SK-N-SH treated with all-trans-retinoic acid at 6 μM for 48 hours (cell line): ENCODE results near the gene USP36.

ENCODE experiments used
- ATAC-seq: fragments of 200-7000 bp; cut with Tn5 transposase; 3 replicates; pipeline ENCODE4 v1.9.1; 2020; ENCODE audit warnings: mild to moderate bottlenecking, moderate library complexity
- ARNTL ChIP-seq: fragments of 450-650 bp; formaldehyde crosslinking; IDR thresholded peaks from 2 replicates; pipeline ENCODE4 v1.5.0; 2020; ENCODE audit warnings: low read depth, mild to moderate bottlenecking, moderate library complexity, borderline replicate concordance
- BACH2 ChIP-seq: fragments of 250-450 bp; sonication (Bioruptor Pico); IDR thresholded peaks from 2 replicates; pipeline ENCODE4 v1.9.0; 2021; ENCODE audit warnings: mild to moderate bottlenecking, borderline replicate concordance
- CSDC2 ChIP-seq: fragments of 250-450 bp; sonication (Bioruptor Pico); IDR thresholded peaks from 2 replicates; pipeline ENCODE4 v1.5.0; 2020; ENCODE audit warnings: mild to moderate bottlenecking, moderate library complexity
- ESRRG ChIP-seq: fragments of 250-450 bp; sonication (Bioruptor Pico); IDR thresholded peaks from 2 replicates; pipeline ENCODE4 v1.6.1; 2021; ENCODE audit warnings: mild to moderate bottlenecking
- GLIS3 ChIP-seq: fragments of 250-450 bp; sonication (Bioruptor Pico); IDR thresholded peaks from 2 replicates; pipeline ENCODE4 v1.5.0; 2020; ENCODE audit warnings: mild to moderate bottlenecking, moderate library complexity
- OSR1 ChIP-seq: fragments of 250-450 bp; sonication (Bioruptor Pico); IDR thresholded peaks from 2 replicates; pipeline ENCODE4 v1.8.0; 2022; ENCODE audit warnings: moderate library complexity, mild to moderate bottlenecking, inconsistent platforms
- PPARA ChIP-seq: fragments of 250-450 bp; sonication (Bioruptor Pico); IDR thresholded peaks from 2 replicates; pipeline ENCODE4 v1.5.0; 2020; ENCODE audit warnings: mild to moderate bottlenecking, borderline replicate concordance
- RARB ChIP-seq: fragments of 250-450 bp; sonication (Bioruptor Pico); IDR thresholded peaks from 2 replicates; pipeline ENCODE4 v1.8.0; 2021; ENCODE audit warnings: mild to moderate bottlenecking, moderate library complexity
- SNAI2 ChIP-seq: fragments of 250-450 bp; sonication (Bioruptor Pico); IDR thresholded peaks from 2 replicates; pipeline ENCODE4 v1.5.0; 2020; ENCODE audit warnings: mild to moderate bottlenecking, moderate library complexity
- TCF4 ChIP-seq: fragments of 250-450 bp; sonication (Bioruptor Pico); IDR thresholded peaks from 2 replicates; pipeline ENCODE4 v1.8.0; 2021; ENCODE audit warnings: mild to moderate bottlenecking, moderate library complexity, borderline replicate concordance
- TOX ChIP-seq: fragments of 250-450 bp; sonication (Bioruptor Pico); IDR thresholded peaks from 2 replicates; pipeline ENCODE4 v1.8.0; 2021; ENCODE audit warnings: mild to moderate bottlenecking, moderate library complexity, borderline replicate concordance
- ZFP3 ChIP-seq: fragments of 250-450 bp; sonication (Bioruptor Pico); IDR thresholded peaks from 2 replicates; pipeline ENCODE4 v1.5.0; 2020; ENCODE audit warnings: mild to moderate bottlenecking, moderate library complexity
- ZFP30 ChIP-seq: fragments of 450-650 bp; formaldehyde crosslinking; IDR thresholded peaks from 2 replicates; pipeline ENCODE4 v1.5.0; 2022; ENCODE audit warnings: mild to moderate bottlenecking, moderate library complexity
- ZNF565 ChIP-seq: fragments of 450-650 bp; formaldehyde crosslinking; conservative IDR thresholded peaks from 2 replicates; pipeline ENCODE4 v1.5.0; 2020; ENCODE audit warnings: low read depth, mild to moderate bottlenecking, moderate library complexity
- ZNF70 ChIP-seq: fragments of 450-650 bp; formaldehyde crosslinking; IDR thresholded peaks from 2 replicates; pipeline ENCODE4 v1.5.0; 2020; ENCODE audit warnings: mild to moderate bottlenecking, moderate library complexity
- ZNF8 ChIP-seq: fragments of 450-650 bp; formaldehyde crosslinking; IDR thresholded peaks from 2 replicates; pipeline ENCODE4 v1.5.0; 2020; ENCODE audit warnings: mild to moderate bottlenecking, moderate library complexity
- TF ChIP-seq, protein P1 (sequence below): fragments of 250-450 bp; sonication (Bioruptor Pico); IDR thresholded peaks from 2 replicates; pipeline ENCODE4 v1.5.0; 2020; ENCODE audit warnings: mild to moderate bottlenecking, moderate library complexity
- TF ChIP-seq, protein P2 (sequence below): fragments of 250-450 bp; sonication (Bioruptor Pico); IDR thresholded peaks from 2 replicates; pipeline ENCODE4 v1.8.0; 2021; ENCODE audit warnings: low read depth, mild to moderate bottlenecking, moderate library complexity, borderline replicate concordance
- TF ChIP-seq, protein P3 (sequence below): fragments of 250-450 bp; sonication (Bioruptor Pico); IDR thresholded peaks from 2 replicates; pipeline ENCODE4 v1.8.0; 2020; ENCODE audit warnings: mild to moderate bottlenecking, moderate library complexity, borderline replicate concordance

The USP36 gene

DNA sequence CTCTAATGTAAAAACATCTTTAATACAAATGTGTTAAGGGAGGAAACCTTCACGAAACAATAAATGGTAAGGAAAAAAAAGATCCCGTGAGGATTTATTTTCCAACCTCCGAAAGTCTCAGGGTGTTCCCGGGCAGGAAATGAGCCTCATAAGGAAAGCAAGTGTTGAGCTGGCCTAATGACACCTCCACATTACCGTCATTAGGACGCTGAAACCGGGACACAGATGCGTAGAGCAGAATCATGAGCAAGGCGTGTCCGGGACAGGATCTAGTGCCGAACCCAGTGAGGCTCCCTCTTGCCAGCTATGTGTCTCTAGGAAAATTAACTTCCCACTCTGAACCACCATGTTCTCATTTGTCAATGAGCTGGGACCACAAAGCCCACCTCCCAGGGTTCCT lies 35.8 kb downstream of the USP36 start:
- TF ChIP-seq RARB (CRISPR knock-in tag) (no peak), ZNF70 (CRISPR knock-in tag) (no peak), TCF4 (no peak), OSR1 (CRISPR knock-in tag) (no peak), BACH2 (CRISPR knock-in tag) (no peak), ZNF8 (no peak), ARNTL (CRISPR knock-in tag) (no peak), ESRRG (CRISPR knock-in tag) (no peak)
- TF ChIP-seq, protein P1, sequence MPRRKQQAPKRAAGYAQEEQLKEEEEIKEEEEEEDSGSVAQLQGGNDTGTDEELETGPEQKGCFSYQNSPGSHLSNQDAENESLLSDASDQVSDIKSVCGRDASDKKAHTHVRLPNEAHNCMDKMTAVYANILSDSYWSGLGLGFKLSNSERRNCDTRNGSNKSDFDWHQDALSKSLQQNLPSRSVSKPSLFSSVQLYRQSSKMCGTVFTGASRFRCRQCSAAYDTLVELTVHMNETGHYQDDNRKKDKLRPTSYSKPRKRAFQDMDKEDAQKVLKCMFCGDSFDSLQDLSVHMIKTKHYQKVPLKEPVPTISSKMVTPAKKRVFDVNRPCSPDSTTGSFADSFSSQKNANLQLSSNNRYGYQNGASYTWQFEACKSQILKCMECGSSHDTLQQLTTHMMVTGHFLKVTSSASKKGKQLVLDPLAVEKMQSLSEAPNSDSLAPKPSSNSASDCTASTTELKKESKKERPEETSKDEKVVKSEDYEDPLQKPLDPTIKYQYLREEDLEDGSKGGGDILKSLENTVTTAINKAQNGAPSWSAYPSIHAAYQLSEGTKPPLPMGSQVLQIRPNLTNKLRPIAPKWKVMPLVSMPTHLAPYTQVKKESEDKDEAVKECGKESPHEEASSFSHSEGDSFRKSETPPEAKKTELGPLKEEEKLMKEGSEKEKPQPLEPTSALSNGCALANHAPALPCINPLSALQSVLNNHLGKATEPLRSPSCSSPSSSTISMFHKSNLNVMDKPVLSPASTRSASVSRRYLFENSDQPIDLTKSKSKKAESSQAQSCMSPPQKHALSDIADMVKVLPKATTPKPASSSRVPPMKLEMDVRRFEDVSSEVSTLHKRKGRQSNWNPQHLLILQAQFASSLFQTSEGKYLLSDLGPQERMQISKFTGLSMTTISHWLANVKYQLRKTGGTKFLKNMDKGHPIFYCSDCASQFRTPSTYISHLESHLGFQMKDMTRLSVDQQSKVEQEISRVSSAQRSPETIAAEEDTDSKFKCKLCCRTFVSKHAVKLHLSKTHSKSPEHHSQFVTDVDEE (CRISPR knock-in tag) = no peak
- TF ChIP-seq, protein P2, sequence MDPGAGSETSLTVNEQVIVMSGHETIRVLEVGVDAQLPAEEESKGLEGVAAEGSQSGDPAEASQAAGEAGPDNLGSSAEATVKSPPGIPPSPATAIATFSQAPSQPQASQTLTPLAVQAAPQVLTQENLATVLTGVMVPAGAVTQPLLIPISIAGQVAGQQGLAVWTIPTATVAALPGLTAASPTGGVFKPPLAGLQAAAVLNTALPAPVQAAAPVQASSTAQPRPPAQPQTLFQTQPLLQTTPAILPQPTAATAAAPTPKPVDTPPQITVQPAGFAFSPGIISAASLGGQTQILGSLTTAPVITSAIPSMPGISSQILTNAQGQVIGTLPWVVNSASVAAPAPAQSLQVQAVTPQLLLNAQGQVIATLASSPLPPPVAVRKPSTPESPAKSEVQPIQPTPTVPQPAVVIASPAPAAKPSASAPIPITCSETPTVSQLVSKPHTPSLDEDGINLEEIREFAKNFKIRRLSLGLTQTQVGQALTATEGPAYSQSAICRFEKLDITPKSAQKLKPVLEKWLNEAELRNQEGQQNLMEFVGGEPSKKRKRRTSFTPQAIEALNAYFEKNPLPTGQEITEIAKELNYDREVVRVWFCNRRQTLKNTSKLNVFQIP (CRISPR knock-in tag) = no peak
- TF ChIP-seq, all 23 proteins: peak for 0

DNA sequence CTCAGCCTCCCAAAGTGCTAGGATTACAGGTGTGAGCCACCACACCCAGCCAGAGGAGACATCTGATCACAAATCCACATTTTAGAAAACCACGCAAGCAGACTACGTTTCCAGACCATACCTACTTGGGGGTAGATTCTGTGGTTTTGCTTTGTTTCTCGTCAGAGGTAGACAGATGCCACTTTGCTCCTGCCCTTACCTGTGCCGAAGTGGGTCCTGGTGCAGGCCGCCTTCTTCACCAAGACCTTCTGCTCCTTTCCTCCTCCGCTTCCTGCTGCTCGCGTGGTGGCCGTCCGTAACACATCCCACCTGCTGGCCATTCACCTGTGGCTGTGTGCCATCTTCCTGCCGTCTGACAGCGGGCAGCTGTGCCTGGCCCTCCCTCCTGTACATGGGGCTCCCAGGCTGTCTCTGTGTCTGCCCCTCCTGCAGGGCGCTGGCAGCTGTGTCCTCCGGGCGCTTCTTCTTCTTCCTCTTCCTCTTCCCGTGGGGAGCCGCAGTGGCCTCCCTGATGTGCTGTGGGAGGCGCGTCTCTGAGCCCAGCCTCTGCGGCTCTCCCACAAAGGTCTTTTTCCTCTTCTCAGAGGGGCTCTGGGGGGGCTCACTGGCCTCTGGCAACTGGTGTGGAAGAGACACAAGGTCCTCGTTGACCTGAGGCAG lies 37.3 kb downstream of the USP36 start:
- TF ChIP-seq, protein P1 (CRISPR knock-in tag) = no peak
- TF ChIP-seq BACH2 (CRISPR knock-in tag) (no peak), PPARA (CRISPR knock-in tag) (no peak), ZNF565 (CRISPR knock-in tag) (no peak), ARNTL (CRISPR knock-in tag) (no peak), ZFP30 (CRISPR knock-in tag) (no peak), GLIS3 (no peak), OSR1 (CRISPR knock-in tag) (no peak), ESRRG (CRISPR knock-in tag) (no peak), ZNF70 (CRISPR knock-in tag) (no peak), ZNF8 (no peak), TCF4 (no peak), ZFP3 (CRISPR knock-in tag) (no peak), SNAI2 (no peak)
- TF ChIP-seq, protein P2 (CRISPR knock-in tag) = no peak
- TF ChIP-seq, protein P3, sequence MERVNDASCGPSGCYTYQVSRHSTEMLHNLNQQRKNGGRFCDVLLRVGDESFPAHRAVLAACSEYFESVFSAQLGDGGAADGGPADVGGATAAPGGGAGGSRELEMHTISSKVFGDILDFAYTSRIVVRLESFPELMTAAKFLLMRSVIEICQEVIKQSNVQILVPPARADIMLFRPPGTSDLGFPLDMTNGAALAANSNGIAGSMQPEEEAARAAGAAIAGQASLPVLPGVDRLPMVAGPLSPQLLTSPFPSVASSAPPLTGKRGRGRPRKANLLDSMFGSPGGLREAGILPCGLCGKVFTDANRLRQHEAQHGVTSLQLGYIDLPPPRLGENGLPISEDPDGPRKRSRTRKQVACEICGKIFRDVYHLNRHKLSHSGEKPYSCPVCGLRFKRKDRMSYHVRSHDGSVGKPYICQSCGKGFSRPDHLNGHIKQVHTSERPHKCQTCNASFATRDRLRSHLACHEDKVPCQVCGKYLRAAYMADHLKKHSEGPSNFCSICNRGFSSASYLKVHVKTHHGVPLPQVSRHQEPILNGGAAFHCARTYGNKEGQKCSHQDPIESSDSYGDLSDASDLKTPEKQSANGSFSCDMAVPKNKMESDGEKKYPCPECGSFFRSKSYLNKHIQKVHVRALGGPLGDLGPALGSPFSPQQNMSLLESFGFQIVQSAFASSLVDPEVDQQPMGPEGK (CRISPR knock-in tag) = no peak
- no peak for ATAC-seq

More for the DNA sequence above, 35.8 kb downstream of the USP36 start:
- ATAC-seq = no peak

DNA sequence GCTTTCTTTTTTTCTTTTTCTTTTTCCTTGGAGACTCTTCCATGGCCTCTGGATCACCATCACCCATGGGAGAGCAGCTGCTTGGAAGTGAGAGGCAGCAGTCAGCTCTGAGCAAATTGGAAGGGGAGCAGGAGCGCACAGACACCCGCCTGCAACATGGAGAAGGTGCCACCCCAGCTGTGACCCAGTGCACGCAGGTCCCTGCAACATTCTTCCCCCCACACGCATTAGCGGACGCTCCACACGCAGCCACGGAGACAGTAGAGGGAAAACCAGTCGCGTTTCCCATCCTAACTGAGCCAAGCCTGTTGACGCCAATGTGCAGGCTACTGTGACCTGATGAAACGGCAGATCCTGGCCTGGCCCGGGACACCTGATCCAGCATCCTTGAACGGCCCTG lies 38.2 kb downstream of the USP36 start:
- ATAC-seq = no peak
- TF ChIP-seq TCF4 (no peak), ZNF565 (CRISPR knock-in tag) (no peak), ZNF8 (no peak), ZFP30 (CRISPR knock-in tag) (no peak), ZNF70 (CRISPR knock-in tag) (no peak), RARB (CRISPR knock-in tag) (no peak), PPARA (CRISPR knock-in tag) (no peak), GLIS3 (no peak), TOX (CRISPR knock-in tag) (no peak), ARNTL (CRISPR knock-in tag) (no peak), SNAI2 (no peak), ESRRG (CRISPR knock-in tag) (no peak), OSR1 (CRISPR knock-in tag) (no peak), CSDC2 (CRISPR knock-in tag) (no peak)
- TF ChIP-seq, protein P2 (CRISPR knock-in tag) = no peak
- TF ChIP-seq, protein P3 (CRISPR knock-in tag) = no peak
